ENCODE measurements around the gene IL4I1. TPM values are rescaled to one million over a fixed set of nuclear protein-coding genes. Genes with fewer than 3 reads are reported as not detected.

IL4I1 gene
- total RNA-seq, 1 experiment from 2014 or later: not detected

GRCh38 chr19:49908480-49909420 is 12.1 kb upstream of the IL4I1 start:
- H3K4me1 Mint-ChIP-seq (ENCODE audit: insufficient read depth, unreplicated experiment): peaks cover 9% of the 10 kb centered on the region
- peaks cover 37% of the 10 kb centered on the region for H3K36me3 Mint-ChIP-seq (ENCODE audit: insufficient read depth, unreplicated experiment)

GRCh38 chr19:49907745-49908446 is 11.2 kb upstream of the IL4I1 start:
- intact Hi-C loops (cut with micrococcal nuclease): no loop called here
- Mint-ChIP-seq H3K27ac (ENCODE audit: low read depth, unreplicated experiment) (no peak overlapping the region), H3K27me3 (ENCODE audit: insufficient read depth, unreplicated experiment) (no peaks in the 10 kb centered on the region), H3K9me3 (ENCODE audit: unreplicated experiment) (no peaks in the 10 kb centered on the region), H3K4me1 (ENCODE audit: insufficient read depth, unreplicated experiment) (peaks cover 9% of the 10 kb centered on the region), H3K36me3 (ENCODE audit: insufficient read depth, unreplicated experiment) (peaks cover 30% of the 10 kb centered on the region), H3K4me3 (ENCODE audit: unreplicated experiment) (no peak overlapping the region)
- BruUV-seq (replicated peaks): no TSS peak
- ChIA-PET POLR2A (no interaction called here), CTCF (interaction anchor here (0.5 to 1.1 kb wide), 3 partner anchors 9 to 606 kb away, joined by 3 to 5 read pairs (median 3); no protein-coding TSS in a partner anchor)
- no peak for DNase-seq (ENCODE audit: unreplicated experiment)
- no peak for TF ChIP-seq CTCF (IDR thresholded peaks at IDR 0.05; ENCODE audit: unreplicated experiment)

More at GRCh38 chr19:49908480-49909420, 12.1 kb upstream of the IL4I1 start:
- no peak overlapping the region for H3K4me3 Mint-ChIP-seq (ENCODE audit: unreplicated experiment)
- BruUV-seq (replicated peaks): no TSS peak
- POLR2A ChIA-PET: no interaction called here
- TF ChIP-seq CTCF (IDR thresholded peaks at IDR 0.05; ENCODE audit: unreplicated experiment): no peak
- no peak overlapping the region for H3K27ac Mint-ChIP-seq (ENCODE audit: low read depth, unreplicated experiment)
- DNase-seq (ENCODE audit: unreplicated experiment): no peak
- CTCF ChIA-PET: interaction anchor here (0.5 to 0.9 kb wide), 2 partner anchors 29 to 607 kb away, joined by 3 to 5 read pairs; no protein-coding TSS in a partner anchor
- intact Hi-C loops (cut with micrococcal nuclease): no loop called here
- no peaks in the 10 kb centered on the region for H3K27me3 Mint-ChIP-seq (ENCODE audit: insufficient read depth, unreplicated experiment)
- no peaks in the 10 kb centered on the region for H3K9me3 Mint-ChIP-seq (ENCODE audit: unreplicated experiment)

- no peak overlapping the region for H3K27ac Mint-ChIP-seq (ENCODE audit: low read depth, unreplicated experiment)
- BruUV-seq (replicated peaks): TSS peak; percentile 36
These were observed 10.3 kb upstream of the IL4I1 start for GRCh38 chr19:49906879-49907564.

More at GRCh38 chr19:49906879-49907564, 10.3 kb upstream of the IL4I1 start:
- ChIA-PET CTCF (interaction anchor here (1.1 kb wide), 1 partner anchor 10 kb away, joined by 3 read pairs; no protein-coding TSS in a partner anchor), POLR2A (interaction anchor here (0.7 kb wide), 1 partner anchor 20 kb away, joined by 3 read pairs; no protein-coding TSS in a partner anchor)
- intact Hi-C loops (cut with micrococcal nuclease): no loop called here
- no peaks in the 10 kb centered on the region for H3K9me3 Mint-ChIP-seq (ENCODE audit: unreplicated experiment)
- TF ChIP-seq CTCF (IDR thresholded peaks at IDR 0.05; ENCODE audit: unreplicated experiment): no peak
- H3K4me3 Mint-ChIP-seq (ENCODE audit: unreplicated experiment): no peak overlapping the region
- no peak for DNase-seq (ENCODE audit: unreplicated experiment)
- peaks cover 9% of the 10 kb centered on the region for H3K4me1 Mint-ChIP-seq (ENCODE audit: insufficient read depth, unreplicated experiment)
- peaks cover 25% of the 10 kb centered on the region for H3K36me3 Mint-ChIP-seq (ENCODE audit: insufficient read depth, unreplicated experiment)
- no peaks in the 10 kb centered on the region for H3K27me3 Mint-ChIP-seq (ENCODE audit: insufficient read depth, unreplicated experiment)

Measured in MCF 10A (cell line).